Measurements from ENCODE around the gene TMBIM6.
A peak's percentile ranks its signal among the peaks of the same experiment; 100 is the strongest.
"Not testable (repeated sequence)": the region's sequence is repeated elsewhere in the genome, so short reads cannot be mapped to it uniquely, and the experiment has no call there.

Gene TMBIM6

GRCh38 chr12:49777341-49777740, 36.0 kb downstream of the TMBIM6 start:
- no peak for DNase-seq

DNA sequence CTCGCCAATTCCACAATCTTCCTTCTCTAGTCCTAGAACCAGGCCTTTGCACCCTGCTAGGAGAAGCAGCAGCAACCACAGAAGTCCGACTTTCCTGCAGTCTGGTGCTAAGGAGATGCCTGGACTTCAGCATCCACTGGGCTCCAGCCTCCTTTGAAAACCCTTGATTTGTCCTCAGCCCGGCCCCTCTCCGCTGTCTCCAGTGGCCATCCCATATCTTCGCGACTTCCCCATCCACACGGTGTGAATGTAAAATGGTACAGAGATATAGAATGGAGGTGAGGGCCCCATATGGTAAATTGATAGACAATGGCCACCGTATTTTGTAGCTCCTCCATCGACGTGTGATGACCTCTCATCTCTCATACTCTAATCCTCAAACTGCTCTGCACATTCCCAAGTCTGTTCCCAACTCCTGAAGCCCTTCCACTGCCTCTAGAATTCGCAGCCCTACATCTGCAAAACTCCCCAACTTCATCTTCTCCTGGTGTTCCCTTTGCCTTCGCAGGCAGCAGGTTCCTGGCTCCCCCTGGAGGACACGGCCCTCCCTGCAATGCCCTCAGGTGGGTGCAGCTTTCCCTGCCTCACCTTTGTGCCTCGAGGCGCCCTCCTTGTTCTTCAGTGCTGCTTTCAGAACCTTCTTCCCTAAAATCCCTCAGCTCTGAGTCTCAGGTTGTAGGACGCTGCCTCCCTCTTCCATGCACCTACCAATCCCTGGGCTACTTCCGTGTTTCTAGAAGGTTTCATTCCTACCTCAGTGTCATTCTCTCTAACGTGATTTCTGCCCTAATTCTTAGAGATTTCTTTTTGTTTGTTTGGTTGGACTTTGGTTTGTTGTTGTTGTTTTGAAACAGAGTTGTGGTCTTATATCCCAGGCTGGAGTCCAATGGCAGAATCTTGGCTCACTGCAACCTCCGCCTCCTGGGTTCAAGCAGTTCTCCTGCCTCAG, 36.7 kb downstream of the TMBIM6 start:
- no peak for DNase-seq

DNA sequence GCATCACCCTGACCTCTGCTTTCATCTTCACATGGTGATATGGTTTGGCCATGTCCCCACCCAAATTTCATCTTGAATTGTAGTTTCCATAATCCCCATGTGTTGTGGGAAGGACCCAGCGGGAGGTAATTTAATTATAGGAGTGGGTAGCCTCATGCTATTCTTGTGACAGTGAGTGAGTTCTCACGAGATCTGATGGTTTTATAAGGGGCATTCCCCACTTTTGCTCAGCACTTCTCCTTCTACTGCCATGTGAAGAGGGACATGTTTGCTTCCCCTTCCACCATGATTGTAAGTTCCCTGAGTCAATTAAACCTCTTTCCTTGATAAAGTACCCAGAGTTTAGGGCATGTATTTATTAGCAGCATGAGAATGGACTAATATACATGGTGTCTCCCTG, 38.2 kb downstream of the TMBIM6 start:
- DNase-seq: no peak

DNA sequence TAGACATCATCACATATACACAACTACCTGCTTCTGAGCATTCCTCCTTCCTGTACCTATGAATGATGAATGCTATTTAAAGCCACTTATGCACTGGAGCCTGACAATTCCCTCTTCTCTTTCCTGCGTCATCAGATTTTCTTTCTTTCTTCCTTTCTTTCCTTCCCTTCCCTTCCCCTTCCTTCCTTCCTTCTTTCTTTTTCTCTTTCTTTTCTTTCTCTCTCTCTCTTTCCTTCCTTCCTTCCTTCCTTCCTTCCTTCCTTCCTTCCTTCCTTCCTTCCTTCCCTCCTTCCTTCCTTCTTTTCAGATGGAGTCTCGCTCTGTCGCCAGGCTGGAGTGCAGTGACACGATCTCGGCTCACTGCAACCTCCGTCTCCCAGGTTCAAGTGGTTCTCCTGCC, 39.6 kb downstream of the TMBIM6 start:
- DNase-seq: not testable (repeated sequence)

DNA sequence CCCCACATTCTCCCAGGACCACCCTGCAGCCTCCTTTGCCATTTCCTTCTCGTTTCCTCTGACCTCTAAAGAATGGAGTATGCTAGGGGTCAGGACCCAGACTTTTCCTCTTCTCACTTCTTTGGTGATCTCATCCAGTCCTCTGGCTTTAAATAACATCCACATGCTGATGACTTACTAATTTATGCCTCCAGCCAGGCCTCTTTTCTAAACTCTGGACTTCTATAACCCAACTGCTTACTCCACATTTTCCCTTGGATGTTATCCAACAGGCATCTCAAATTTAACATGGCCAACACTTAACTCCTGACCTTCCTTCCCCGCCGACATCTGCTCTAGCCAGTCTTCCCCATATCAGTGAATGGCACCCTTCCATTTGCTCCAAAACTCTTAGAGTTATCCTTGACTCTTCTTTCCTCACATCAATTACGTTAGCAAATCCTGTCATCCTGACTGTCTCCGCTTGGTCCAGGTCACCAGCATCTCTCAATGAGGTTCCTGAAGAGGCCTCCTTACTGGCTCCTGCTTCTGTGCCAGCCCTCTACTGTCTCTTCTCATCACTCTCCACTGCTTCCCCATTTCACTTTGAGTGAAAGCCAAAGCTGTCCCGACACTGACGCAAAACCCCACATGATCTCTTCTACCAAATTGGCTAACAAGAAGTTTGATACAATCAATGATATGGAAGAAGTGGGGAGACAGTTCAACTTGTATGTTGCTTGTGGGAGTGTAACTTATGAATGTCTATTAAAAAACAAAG, 42.7 kb downstream of the TMBIM6 start:
- DNase-seq: peak in 1 of 2 donors; percentile 14

GRCh38 chr12:49784756-49785409, 43.5 kb downstream of the TMBIM6 start:
- no peak for DNase-seq

DNA sequence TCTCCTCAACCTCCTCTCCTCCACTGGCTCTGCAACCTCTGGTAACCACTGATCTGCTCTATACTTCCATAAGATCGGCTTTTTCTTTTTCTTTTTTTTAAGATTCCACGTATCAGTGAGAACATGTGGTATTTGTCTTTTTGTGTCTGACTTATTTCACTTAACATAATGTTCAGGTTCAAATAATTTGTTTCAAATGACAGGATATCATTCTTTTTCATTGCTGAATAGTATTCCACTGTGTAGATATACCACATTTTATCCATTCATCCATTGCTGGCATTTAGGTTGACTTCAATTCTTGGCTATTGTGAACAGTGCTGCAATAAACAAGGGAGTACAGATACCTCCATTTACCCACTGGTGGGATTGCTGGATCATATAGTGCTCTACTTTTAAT, 46.3 kb downstream of the TMBIM6 start:
- no peak for DNase-seq

- DNase-seq: no peak
These were observed 48.6 kb downstream of the TMBIM6 start for GRCh38 chr12:49789992-49790391.

GRCh38 chr12:49790741-49791555, 49.6 kb downstream of the TMBIM6 start:
- no peak for DNase-seq

GRCh38 chr12:49791700-49792099, 50.3 kb downstream of the TMBIM6 start:
- no peak for DNase-seq

DNA sequence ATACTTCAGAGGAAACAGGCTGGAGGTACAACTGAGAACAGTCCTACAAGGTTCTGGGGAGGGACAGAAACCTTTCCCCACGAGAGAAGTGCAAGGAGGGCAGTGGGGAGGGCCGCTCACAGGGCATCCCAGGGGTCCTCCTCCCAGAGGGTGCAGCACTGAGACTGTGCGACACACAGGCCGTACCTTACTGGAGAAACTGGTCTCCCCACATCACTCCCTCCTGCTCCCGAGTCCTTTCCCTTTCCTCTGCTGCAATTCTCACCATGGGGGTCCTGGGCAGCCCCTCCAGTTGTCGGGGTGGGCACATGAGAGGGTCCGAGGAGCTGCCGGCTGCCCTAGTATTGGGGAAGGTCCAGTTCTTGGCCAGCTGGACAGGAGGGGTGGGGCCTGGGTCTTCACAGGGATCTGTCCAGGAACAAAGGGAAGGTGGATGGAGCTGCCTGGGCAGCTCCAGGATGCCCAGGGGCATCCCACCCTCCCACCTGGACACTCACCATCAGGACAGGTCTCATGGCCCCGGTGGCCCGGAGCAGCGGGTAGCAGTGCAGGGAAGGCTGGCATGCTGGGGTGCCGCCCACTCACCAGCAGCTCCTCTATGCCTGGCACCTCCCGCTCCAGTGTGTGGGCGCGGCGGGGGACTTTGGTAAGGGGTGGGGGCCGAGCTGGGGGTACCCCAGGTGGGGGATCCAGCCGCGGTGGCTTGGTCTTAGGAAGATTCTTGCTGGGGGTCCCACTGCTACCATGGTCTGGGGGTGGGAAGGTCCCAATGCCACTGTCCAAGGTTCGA, 51.0 kb downstream of the TMBIM6 start:
- DNase-seq: no peak

DNA sequence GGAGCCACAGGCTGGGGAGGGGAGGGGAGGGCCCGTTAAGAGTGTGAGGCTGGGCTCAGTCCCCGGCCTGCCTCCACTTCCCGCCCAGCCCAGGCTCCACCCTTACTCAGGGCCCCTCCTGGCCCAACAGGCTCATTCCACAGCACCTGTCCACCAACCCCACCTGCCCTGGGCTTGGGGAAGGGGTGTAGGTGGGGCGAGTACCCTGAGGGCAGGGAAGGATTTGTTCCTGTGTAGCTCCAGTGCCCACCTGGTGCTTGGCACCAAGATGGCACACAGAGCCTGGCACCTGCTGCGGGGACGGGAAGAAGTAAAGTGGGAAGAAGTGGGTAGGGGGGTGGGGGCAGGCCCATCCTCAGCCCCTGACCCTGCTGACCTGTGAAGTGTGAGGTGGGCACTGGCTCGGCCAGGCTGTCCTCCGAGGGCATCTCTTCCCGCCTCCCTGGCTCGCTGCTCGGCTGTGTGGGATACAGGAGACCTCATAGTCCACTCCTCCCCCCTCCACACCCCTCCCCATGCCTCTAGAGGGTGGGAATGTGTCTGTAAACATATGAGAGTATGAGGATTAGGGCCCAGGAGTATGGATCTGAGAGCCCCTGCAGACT, 51.7 kb downstream of the TMBIM6 start:
- DNase-seq: no peak

GRCh38 chr12:49793620-49794019, 52.3 kb downstream of the TMBIM6 start:
- DNase-seq: no peak

DNA sequence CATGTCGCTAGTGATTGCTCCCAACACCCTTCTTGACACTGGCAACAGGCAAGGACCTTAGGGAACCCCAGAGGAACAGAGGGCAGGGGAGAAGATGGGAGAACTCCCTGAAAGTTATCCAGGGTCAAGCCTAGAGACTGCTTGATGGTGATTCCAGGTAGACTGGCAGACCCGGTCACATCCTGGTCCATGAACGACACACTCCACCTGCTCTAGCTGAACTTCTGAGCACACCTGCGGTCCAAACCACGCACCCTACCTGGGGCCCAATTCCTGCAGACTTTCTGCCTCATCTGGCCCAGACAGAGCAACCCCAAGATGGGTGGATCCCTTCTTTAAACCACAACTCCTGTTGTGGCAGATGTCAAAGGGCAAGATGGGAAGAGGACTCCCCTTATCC, 52.7 kb downstream of the TMBIM6 start:
- no peak for DNase-seq

DNA sequence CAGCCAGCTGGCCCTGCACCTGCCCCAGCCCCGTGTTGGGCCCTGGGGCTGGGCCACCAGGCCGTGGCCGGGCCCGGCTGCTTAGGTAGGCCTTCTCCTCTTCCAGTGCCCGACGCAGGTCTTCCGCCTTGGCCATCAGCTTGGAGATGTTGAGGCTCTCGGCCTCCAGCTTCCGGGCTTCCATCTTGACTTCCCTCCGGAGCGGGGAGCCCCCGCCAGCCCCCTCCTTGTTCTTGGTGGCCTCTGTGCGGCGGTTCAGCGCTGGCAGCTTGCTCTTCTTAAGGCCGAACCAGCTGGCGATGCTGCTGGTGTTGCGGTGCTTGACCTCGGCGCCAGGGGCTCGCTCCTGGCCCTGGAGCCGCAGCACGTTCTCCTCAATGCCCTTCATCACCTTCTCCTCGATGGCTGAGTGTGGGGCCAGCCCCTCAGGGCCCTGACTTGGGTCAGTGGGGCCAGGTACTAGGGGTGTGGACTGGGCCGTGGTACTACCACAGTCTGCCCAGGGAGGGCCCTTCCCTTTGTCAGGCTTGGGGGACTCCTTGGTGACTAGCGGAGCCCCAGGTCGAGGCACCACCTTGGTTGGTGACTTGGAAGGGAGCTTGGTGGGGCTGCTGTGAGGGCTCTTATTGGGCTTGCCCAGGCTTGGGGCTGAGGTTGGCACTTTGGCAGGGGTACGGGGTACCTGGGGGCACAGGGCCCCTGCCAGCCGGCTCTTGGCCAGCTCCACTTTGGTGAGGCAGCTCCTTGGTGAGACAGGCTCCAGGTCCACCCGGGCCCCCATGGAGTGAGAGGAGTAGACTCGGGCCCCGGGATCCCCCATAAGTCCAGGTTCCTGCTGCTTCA, 53.7 kb downstream of the TMBIM6 start:
- no peak for DNase-seq

- DNase-seq: no peak
These were observed 54.3 kb downstream of the TMBIM6 start for GRCh38 chr12:49795654-49796105.

GRCh38 chr12:49796155-49796554, 54.8 kb downstream of the TMBIM6 start:
- no peak for DNase-seq

DNA sequence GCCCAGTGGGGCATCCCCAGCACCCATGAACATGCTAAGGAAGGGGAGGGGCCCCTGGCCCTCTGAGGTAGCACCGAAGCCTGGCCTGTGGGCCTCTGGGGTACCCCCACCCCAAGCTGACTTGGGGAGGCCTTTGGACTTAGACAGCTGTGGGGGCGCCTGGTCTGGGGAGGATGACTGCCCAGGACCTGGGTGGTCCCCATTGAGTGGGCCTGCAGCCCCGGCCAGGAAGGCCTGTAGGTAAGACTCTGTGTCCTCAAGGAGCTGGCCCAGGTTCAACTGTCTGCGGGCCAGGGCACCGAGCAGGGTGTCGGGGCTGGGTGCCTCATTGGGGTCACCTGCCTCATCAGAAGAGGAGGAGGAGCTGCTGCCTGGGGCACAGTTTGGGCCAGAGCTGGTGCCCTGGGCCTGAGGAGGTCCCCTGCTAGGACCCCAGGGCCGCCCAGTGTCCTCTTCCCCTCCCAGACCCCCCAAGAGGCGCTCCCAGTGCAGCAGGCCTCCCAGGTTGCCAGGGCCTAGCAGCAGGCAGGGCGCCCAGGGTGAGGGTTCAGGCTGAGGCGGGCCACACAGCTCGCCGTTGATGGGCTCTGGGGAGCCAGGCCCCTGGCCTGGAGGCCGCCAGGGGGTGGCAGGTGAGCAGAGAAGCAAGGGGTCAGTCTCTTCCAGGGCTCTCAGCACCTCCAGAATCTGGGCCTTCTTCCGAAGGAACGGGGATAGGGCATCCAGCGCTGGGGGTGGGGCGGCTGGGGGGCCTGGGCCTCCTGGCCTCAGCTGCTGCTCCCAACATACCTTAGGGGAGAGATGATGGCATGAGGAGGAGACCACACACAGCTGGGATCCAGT, 55.5 kb downstream of the TMBIM6 start:
- DNase-seq: no peak

GRCh38 chr12:49797449-49797776, 56.1 kb downstream of the TMBIM6 start:
- no peak for DNase-seq
